ENCODE measurements around the gene SLC24A5. TPM values are rescaled to one million over a fixed set of nuclear protein-coding genes. Genes with fewer than 3 reads are reported as not detected.

Gene SLC24A5
- polyA plus RNA-seq, 2 of the 4 experiments (the other 2 are of a cell fraction), result 0.05 TPM; not detected in 1

DNA sequence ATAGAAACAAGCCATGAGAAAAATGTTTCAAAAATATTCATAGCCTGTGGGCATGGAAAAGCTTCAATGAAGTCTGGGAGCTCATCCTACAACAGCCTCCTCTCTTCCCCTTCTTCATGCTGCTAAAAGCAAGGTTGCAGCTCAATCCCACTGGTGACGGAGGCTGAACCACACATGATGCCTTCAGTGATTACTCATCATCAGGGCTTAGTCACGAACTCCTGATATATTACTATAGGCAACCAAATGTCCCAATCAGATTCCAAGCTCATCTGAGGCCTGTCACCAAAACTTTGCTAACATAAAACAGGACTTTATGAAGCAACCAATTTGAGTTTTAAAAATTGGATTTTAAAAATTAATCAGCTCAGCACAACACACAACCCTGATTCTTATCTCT is 24.0 kb upstream of the SLC24A5 start:
- TF ChIP-seq HEYL (CRISPR knock-in tag; IDR thresholded peaks at IDR 0.05), result no peak
- no peak for TF ChIP-seq EP300 (IDR thresholded peaks at IDR 0.05)
- TF ChIP-seq ZNF302 (CRISPR knock-in tag; IDR thresholded peaks at IDR 0.05), result no peak
- no peak for DNase-seq (ENCODE audit: low read depth in 1 of 2, low spot score in 1 of 2)
- ChIA-PET CTCF (no interaction called here), POLR2A (no interaction called here)
- Histone ChIP-seq H3K4me2 (no peak overlapping the region), H3K27ac (no peak overlapping the region), H3K4me1 (no peaks in the 10 kb centered on the region), H3K4me3 (no peak overlapping the region), H3K9me3 (no peaks in the 10 kb centered on the region)
- FAIRE-seq, result no peak
- ATAC-seq, result no peak
- WGBS (ENCODE audit: missing lambda C conversion rate), result 6% methylated on average over 2 of the region's 2 CpGs

DNA sequence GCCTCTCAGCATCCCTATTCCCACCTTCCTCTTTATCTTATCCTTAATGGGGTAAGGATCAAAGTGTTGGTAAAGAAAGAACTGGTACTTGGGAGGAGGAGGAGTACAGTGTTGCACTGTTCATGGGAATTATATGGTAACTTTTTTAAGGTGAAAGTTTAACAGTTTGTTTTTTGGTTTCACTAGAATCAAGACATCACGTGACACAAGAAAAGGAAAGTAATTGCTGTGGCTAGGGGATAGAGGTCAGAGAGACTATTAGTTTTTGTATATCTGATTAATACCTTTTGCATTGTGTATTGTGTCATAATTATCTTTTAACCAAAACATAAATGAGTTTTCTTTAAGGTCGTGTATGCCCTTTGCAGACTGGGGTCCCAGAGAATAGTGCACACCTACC is 23.5 kb upstream of the SLC24A5 start:
- TF ChIP-seq BCL3 (IDR thresholded peaks at IDR 0.05) (no peak), SMC3 (IDR thresholded peaks at IDR 0.05) (no peak), REST (IDR thresholded peaks at IDR 0.05) (no peak), JUN (IDR thresholded peaks at IDR 0.05) (no peak), HOXA7 (CRISPR knock-in tag; IDR thresholded peaks at IDR 0.05) (no peak), NPAS2 (CRISPR knock-in tag; IDR thresholded peaks at IDR 0.05; ENCODE audit: borderline replicate concordance) (no peak), CHD2 (IDR thresholded peaks at IDR 0.05; ENCODE audit: low read length, partially characterized antibody) (no peak)
- Histone ChIP-seq H3K4me3 (no peak overlapping the region), H3K9me3 (no peaks in the 10 kb centered on the region), H3K27ac (no peak overlapping the region), H3K4me1 (no peaks in the 10 kb centered on the region), H3K4me2 (no peak overlapping the region)
- FAIRE-seq, result no peak
- DNase-seq (ENCODE audit: low read depth in 1 of 2, low spot score in 1 of 2), result no peak
- 5% methylated on average over 2 of the region's 2 CpGs for WGBS (ENCODE audit: missing lambda C conversion rate)
- CTCF ChIA-PET, result no interaction called here
- POLR2A ChIA-PET, result no interaction called here
- no peak for ATAC-seq

- ATAC-seq (no peak), DNase-seq (ENCODE audit: low read depth in 1 of 2, low spot score in 1 of 2) (no peak), FAIRE-seq (no peak)
- TF ChIP-seq ESRRA (IDR thresholded peaks at IDR 0.05; ENCODE audit: borderline replicate concordance, low read length), result no peak
- TF ChIP-seq GATA3 (IDR thresholded peaks at IDR 0.05; ENCODE audit: borderline replicate concordance), result no peak
- no peak for TF ChIP-seq NPAS2 (CRISPR knock-in tag; IDR thresholded peaks at IDR 0.05; ENCODE audit: borderline replicate concordance)
- TF ChIP-seq TP53 (CRISPR knock-in tag; IDR thresholded peaks at IDR 0.05), result no peak
- TF ChIP-seq RCOR1 (IDR thresholded peaks at IDR 0.05; ENCODE audit: low read depth, low read length), result no peak
- TF ChIP-seq KDM5A (IDR thresholded peaks at IDR 0.05), result no peak
- no peak for TF ChIP-seq SMC3 (IDR thresholded peaks at IDR 0.05)
- TF ChIP-seq BCL3 (IDR thresholded peaks at IDR 0.05), result no peak
- 47% methylated on average over 6 of the region's 6 CpGs for WGBS (ENCODE audit: missing lambda C conversion rate)
- POLR2A ChIA-PET, result no interaction called here
- CTCF ChIA-PET, result interaction anchor here (2.0 kb wide), 1 partner anchor 13 kb away, joined by 4 read pairs; no protein-coding TSS in a partner anchor
- no peak overlapping the region for H3K4me2 ChIP-seq
- no peak overlapping the region for H3K27ac ChIP-seq
- no peaks in the 10 kb centered on the region for H3K4me1 ChIP-seq
- no peaks in the 10 kb centered on the region for H3K9me3 ChIP-seq
- no peak overlapping the region for H3K4me3 ChIP-seq
These were observed 19.3 kb upstream of the SLC24A5 start for GRCh38 chr15:48101376-48101961.
